Measurements from ENCODE around the gene INO80. TPM values are rescaled to one million over a fixed set of nuclear protein-coding genes. Genes with fewer than 3 reads are reported as not detected.

The INO80 gene, protein sequence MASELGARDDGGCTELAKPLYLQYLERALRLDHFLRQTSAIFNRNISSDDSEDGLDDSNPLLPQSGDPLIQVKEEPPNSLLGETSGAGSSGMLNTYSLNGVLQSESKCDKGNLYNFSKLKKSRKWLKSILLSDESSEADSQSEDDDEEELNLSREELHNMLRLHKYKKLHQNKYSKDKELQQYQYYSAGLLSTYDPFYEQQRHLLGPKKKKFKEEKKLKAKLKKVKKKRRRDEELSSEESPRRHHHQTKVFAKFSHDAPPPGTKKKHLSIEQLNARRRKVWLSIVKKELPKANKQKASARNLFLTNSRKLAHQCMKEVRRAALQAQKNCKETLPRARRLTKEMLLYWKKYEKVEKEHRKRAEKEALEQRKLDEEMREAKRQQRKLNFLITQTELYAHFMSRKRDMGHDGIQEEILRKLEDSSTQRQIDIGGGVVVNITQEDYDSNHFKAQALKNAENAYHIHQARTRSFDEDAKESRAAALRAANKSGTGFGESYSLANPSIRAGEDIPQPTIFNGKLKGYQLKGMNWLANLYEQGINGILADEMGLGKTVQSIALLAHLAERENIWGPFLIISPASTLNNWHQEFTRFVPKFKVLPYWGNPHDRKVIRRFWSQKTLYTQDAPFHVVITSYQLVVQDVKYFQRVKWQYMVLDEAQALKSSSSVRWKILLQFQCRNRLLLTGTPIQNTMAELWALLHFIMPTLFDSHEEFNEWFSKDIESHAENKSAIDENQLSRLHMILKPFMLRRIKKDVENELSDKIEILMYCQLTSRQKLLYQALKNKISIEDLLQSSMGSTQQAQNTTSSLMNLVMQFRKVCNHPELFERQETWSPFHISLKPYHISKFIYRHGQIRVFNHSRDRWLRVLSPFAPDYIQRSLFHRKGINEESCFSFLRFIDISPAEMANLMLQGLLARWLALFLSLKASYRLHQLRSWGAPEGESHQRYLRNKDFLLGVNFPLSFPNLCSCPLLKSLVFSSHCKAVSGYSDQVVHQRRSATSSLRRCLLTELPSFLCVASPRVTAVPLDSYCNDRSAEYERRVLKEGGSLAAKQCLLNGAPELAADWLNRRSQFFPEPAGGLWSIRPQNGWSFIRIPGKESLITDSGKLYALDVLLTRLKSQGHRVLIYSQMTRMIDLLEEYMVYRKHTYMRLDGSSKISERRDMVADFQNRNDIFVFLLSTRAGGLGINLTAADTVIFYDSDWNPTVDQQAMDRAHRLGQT (N-terminal part only)
- total RNA-seq (2014; rRNA removed) (38.4 and 47.7 TPM in 2 replicates), Bru-seq, nascent RNA (percentile 90 among the genes with signal in this experiment), BruChase-seq, experiment 1, labeled RNA remaining after a 6-hour chase (percentile 89 among the genes with signal in this experiment), BruChase-seq, experiment 2, labeled RNA remaining after a 2-hour chase (percentile 86 among the genes with signal in this experiment)
- long read RNA-seq, full-length matches to known transcripts: 8 of 58 reads
- long read RNA-seq, partial matches to known transcripts: 19 of 58 reads
- long read RNA-seq, other reads (novel, unspliced or antisense): 31 of 58 reads

DNA sequence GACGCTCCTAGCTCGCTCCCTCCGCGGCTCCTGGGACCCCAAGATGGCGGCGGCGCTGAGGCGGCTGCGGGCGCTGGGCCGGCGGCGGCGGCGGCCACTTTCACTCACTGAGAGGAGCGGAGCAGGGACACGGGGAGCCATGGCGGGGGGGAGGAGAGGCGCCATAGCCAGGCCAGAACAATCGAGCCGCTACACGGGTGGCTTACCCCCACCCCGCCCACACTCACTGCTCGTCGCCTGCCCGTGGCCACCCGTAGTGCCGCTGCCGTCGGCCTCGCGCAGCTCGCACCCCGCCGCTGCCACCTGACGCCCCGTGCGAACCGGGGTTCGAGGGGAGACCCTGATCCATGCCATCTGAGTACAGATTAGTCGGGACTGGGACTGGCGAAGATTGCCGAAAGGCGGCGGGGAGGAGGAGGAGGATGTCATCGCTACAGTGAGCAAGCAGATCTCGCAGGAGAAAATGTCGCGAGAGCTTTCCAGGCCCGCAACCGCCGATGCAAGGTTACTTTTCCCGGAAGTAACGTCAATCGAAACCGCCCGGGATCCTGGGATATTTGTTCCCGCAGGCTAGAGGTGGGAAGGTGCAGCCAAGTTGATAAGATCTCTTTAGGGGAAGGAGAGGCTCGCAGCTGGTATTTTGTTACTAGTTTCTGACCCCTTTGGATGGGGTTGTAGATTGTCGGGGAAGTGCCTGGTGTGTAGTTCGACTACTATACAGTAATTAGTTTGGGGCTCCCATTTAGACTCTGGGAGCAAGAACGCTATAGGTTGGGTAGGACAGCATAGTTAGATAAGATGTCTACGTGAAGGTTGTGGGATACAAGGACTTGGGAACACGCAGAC lies at the start of gene INO80:
INO80 (minus strand) TSS at position 165 of the 846 bp plus-strand sequence. CDS start 19,970 bp downstream, outside the sequence.
- H3K36me3 ChIP-seq (ENCODE audit: low read depth, low read length): peaks cover 7% of the 10 kb centered on the region; the same call in 1 of the 2 replicates
- H3K9me3 ChIP-seq (ENCODE audit: low read length): no peaks in the 10 kb centered on the region
- peaks cover 51% of the 10 kb centered on the region for H3K79me2 ChIP-seq (ENCODE audit: low read length)
- H3K4me2 ChIP-seq (ENCODE audit: low read length): peak within 1 kb of the TSS; percentile 94
- peak within 1 kb of the TSS; percentile 89 for H3K4me3 ChIP-seq (ENCODE audit: low read length)
- H3K9me2 ChIP-seq (replicated peaks; ENCODE audit: low read length): no peaks in the 10 kb centered on the region
- H3K4me1 ChIP-seq (ENCODE audit: insufficient read depth, low read length): peaks cover 11% of the 10 kb centered on the region
- peaks cover 8% of the 10 kb centered on the region; the same call in 1 of the 2 replicates for H4K20me1 ChIP-seq (ENCODE audit: low read length)
- intact Hi-C loops (cut with micrococcal nuclease): loop anchor here (1.0 to 10.0 kb wide), 4 partner anchors 46 to 212 kb away; partner anchors contain the start of gene CHP1
- TSS peak; percentile 95 for BruUV-seq (replicated peaks)
- peak within 1 kb of the TSS; percentile 100 for H3K9ac ChIP-seq (ENCODE audit: low read length)
- peak within 1 kb of the TSS; percentile 93 for H3K27ac ChIP-seq (ENCODE audit: low read length)
- CTCF ChIA-PET: interaction anchor here (1.1 kb wide), 1 partner anchor 224 kb away, joined by 4 read pairs; no protein-coding TSS in a partner anchor
- POLR2A ChIA-PET (ENCODE audit: unreplicated experiment): interaction anchor here (0.6 to 0.8 kb wide), 2 partner anchors 115 to 216 kb away, joined by 4 to 5 read pairs; partner anchors contain the start of genes NUSAP1 and OIP5
- no peak for TF ChIP-seq EZH2 (IDR thresholded peaks at IDR 0.05; ENCODE audit: low read length, unreplicated experiment)
- TF ChIP-seq, protein P1, sequence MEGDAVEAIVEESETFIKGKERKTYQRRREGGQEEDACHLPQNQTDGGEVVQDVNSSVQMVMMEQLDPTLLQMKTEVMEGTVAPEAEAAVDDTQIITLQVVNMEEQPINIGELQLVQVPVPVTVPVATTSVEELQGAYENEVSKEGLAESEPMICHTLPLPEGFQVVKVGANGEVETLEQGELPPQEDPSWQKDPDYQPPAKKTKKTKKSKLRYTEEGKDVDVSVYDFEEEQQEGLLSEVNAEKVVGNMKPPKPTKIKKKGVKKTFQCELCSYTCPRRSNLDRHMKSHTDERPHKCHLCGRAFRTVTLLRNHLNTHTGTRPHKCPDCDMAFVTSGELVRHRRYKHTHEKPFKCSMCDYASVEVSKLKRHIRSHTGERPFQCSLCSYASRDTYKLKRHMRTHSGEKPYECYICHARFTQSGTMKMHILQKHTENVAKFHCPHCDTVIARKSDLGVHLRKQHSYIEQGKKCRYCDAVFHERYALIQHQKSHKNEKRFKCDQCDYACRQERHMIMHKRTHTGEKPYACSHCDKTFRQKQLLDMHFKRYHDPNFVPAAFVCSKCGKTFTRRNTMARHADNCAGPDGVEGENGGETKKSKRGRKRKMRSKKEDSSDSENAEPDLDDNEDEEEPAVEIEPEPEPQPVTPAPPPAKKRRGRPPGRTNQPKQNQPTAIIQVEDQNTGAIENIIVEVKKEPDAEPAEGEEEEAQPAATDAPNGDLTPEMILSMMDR (conservative IDR thresholded peaks at IDR 0.05; ENCODE audit: low read depth, low read length): no peak
- TF ChIP-seq EZH2phosphoT487 (IDR thresholded peaks at IDR 0.05; ENCODE audit: borderline replicate concordance, low read length): no peak
- no peaks in the 10 kb centered on the region for H3K27me3 ChIP-seq (ENCODE audit: low read length)
- ATAC-seq (peak; percentile 88), DNase-seq (peak; percentile 99)
- H2AFZ ChIP-seq (ENCODE audit: low read length): peak within 1 kb of the TSS; percentile 87
- H3F3A ChIP-seq (ENCODE audit: low read length, unreplicated experiment): no peaks in the 10 kb centered on the region

DNA sequence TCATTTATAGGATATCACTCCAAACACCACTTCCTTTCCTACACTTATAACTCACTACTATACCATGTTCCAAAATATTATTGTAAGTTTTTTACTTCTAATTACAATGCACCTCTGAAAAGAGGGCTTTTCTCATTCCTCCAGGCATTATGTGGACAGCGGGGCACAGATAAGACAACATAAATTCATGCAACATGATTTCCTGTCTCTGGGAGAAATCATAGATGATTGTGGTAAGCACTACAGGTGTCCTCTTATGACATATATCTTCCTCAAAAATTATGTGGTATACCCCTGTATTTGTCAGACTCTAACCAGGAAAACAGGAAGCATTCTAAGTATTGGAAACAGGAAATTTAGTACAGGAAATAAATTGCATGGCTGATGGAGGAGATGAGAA lies 45.7 kb upstream of the INO80 start:
- intact Hi-C loops (cut with micrococcal nuclease): loop anchor here (5.0 kb wide), 1 partner anchor 44 kb away; the partner anchor contains the start of gene INO80
- no peaks in the 10 kb centered on the region for H3K9me2 ChIP-seq (replicated peaks; ENCODE audit: low read length)
- peaks cover 18% of the 10 kb centered on the region for H3K4me1 ChIP-seq (ENCODE audit: insufficient read depth, low read length)
- H3K4me3 ChIP-seq (ENCODE audit: low read length): no peak overlapping the region
- H3K4me2 ChIP-seq (ENCODE audit: low read length): peak overlapping the region; percentile 38
- H3K36me3 ChIP-seq (ENCODE audit: low read depth, low read length): no peaks in the 10 kb centered on the region
- DNase-seq (no peak), ATAC-seq (peak; percentile 35; the same call in 1 of the 2 replicates)
- TF ChIP-seq EZH2phosphoT487 (IDR thresholded peaks at IDR 0.05; ENCODE audit: borderline replicate concordance, low read length) (no peak), EZH2 (IDR thresholded peaks at IDR 0.05; ENCODE audit: low read length, unreplicated experiment) (no peak)
- TF ChIP-seq, protein P1 (conservative IDR thresholded peaks at IDR 0.05; ENCODE audit: low read depth, low read length): no peak
- no peaks in the 10 kb centered on the region for H3K9me3 ChIP-seq (ENCODE audit: low read length)
- H4K20me1 ChIP-seq (ENCODE audit: low read length): no peaks in the 10 kb centered on the region
- no peak overlapping the region for H3K9ac ChIP-seq (ENCODE audit: low read length)
- ChIA-PET CTCF (no interaction called here), POLR2A (ENCODE audit: unreplicated experiment) (interaction anchor here (0.6 kb wide), 1 partner anchor 661 kb away, joined by 4 read pairs; no protein-coding TSS in a partner anchor)
- BruUV-seq (replicated peaks): no TSS peak
- H2AFZ ChIP-seq (ENCODE audit: low read length): peak overlapping the region; percentile 42; the same call in 1 of the 2 replicates
- H3K27ac ChIP-seq (ENCODE audit: low read length): peak overlapping the region; percentile 21
- no peaks in the 10 kb centered on the region for H3K79me2 ChIP-seq (ENCODE audit: low read length)
- H3K27me3 ChIP-seq (ENCODE audit: low read length): no peaks in the 10 kb centered on the region
- no peaks in the 10 kb centered on the region for H3F3A ChIP-seq (ENCODE audit: low read length, unreplicated experiment)
